ENCODE measurements around the gene IFT43. TPM values are rescaled to one million over a fixed set of nuclear protein-coding genes. Genes with fewer than 3 reads are reported as not detected.

The IFT43 gene
- total RNA-seq (2021; fragmentation: NEBNext Ultra II Directional; extraction: Animal tissue kit (Norgen Biotek cat#: 25700)): 10 to 100 TPM; 27.1 to 33.4 (median 29.3) TPM
- long read RNA-seq, transcript IFT43-202 (9 exons, 833 nt): major isoform, 31 of 55 reads
- long read RNA-seq, partial matches to known transcripts: 6 of 55 reads
- long read RNA-seq, other reads (novel, unspliced or antisense): 17 of 55 reads

- DNase-seq: peak; percentile 66
- H3K27me3 Mint-ChIP-seq (ENCODE audit: insufficient read depth): no peaks in the 10 kb centered on the region
- H3K4me1 Mint-ChIP-seq (ENCODE audit: low read depth): peaks cover 37% of the 10 kb centered on the region
- peak within 1 kb of the TSS; percentile 98 for H3K4me3 Mint-ChIP-seq
- H3K36me3 Mint-ChIP-seq (ENCODE audit: low read depth): peaks cover 6% of the 10 kb centered on the region; the same call in 1 of the 2 replicates
- H3K27ac Mint-ChIP-seq: peak within 1 kb of the TSS; percentile 86
- TF ChIP-seq CTCF (IDR thresholded peaks at IDR 0.05): no peak
- no peaks in the 10 kb centered on the region for H3K9me3 Mint-ChIP-seq
Measured at GRCh38 chr14:75985618-75986438, at the start of gene IFT43. IFT43 (plus strand) TSS chr14:75985763; CDS start chr14:75985787, 24 bp downstream.

DNA sequence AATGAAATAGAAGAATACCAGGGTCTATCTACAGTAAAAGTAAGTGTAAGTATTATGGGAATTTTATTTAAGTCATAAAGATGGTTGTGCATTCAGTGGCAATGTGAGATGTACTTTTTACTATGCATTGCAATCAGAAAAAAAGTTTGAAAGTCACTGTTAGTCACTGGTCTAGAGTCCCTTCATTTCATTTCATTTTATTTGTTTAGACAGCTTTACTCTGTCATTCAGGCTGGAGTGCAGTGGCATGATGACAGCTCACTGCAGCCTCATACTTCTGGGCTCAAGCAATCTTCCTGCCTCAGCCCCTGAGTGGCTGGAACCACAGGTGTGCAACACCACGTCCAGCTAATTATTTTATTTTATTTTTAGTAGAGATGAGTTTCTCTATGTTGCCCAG is 46.4 kb upstream of the IFT43 start:
- H3K27ac Mint-ChIP-seq: no peak overlapping the region
- peaks cover 11% of the 10 kb centered on the region; the same call in 1 of the 2 replicates for H3K36me3 Mint-ChIP-seq (ENCODE audit: low read depth)
- peaks cover 6% of the 10 kb centered on the region for H3K4me1 Mint-ChIP-seq (ENCODE audit: low read depth)
- no peaks in the 10 kb centered on the region for H3K9me3 Mint-ChIP-seq
- no peak overlapping the region for H3K4me3 Mint-ChIP-seq
- TF ChIP-seq CTCF (IDR thresholded peaks at IDR 0.05): no peak
- no peaks in the 10 kb centered on the region; the same call in 1 of the 2 replicates for H3K27me3 Mint-ChIP-seq (ENCODE audit: insufficient read depth)
- no peak for DNase-seq

GRCh38 chr14:75941030-75941429 is 44.5 kb upstream of the IFT43 start:
- no peaks in the 10 kb centered on the region; the same call in 1 of the 2 replicates for H3K27me3 Mint-ChIP-seq (ENCODE audit: insufficient read depth)
- no peak overlapping the region for H3K4me3 Mint-ChIP-seq
- H3K4me1 Mint-ChIP-seq (ENCODE audit: low read depth): peaks cover 6% of the 10 kb centered on the region
- H3K27ac Mint-ChIP-seq: no peak overlapping the region
- no peak for TF ChIP-seq CTCF (IDR thresholded peaks at IDR 0.05)
- no peaks in the 10 kb centered on the region for H3K9me3 Mint-ChIP-seq
- peaks cover 14% of the 10 kb centered on the region; the same call in 1 of the 2 replicates for H3K36me3 Mint-ChIP-seq (ENCODE audit: low read depth)
- DNase-seq: peak; percentile 3

- peaks cover 6% of the 10 kb centered on the region for H3K4me1 Mint-ChIP-seq (ENCODE audit: low read depth)
- H3K9me3 Mint-ChIP-seq: no peaks in the 10 kb centered on the region
- H3K4me3 Mint-ChIP-seq: no peak overlapping the region
- H3K27ac Mint-ChIP-seq: no peak overlapping the region
- TF ChIP-seq CTCF (IDR thresholded peaks at IDR 0.05): no peak
- peaks cover 14% of the 10 kb centered on the region; the same call in 1 of the 2 replicates for H3K36me3 Mint-ChIP-seq (ENCODE audit: low read depth)
- no peak for DNase-seq
- H3K27me3 Mint-ChIP-seq (ENCODE audit: insufficient read depth): no peaks in the 10 kb centered on the region; the same call in 1 of the 2 replicates
Measured at GRCh38 chr14:75944607-75945241, 40.8 kb upstream of the IFT43 start.

DNA sequence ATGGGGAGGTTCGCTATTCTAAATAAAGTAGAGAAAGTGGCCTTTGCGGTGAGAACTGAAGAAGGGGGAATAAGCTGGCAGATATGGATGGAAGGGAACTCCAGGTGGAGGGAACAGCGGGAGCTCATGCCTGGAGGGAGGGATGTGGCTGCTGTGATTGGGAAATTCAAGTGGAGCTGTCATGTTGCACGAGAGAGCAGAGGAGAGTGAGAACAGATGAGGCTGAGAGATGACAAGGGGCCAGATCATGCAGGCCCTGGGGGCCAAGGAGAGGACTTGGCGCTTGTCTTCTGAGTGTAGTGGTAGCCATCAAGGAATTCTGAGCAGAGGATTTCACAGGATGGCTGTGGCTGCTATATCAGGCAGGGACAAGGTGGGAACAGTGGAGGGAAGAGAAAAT is 38.8 kb upstream of the IFT43 start:
- Mint-ChIP-seq H3K36me3 (ENCODE audit: low read depth) (peaks cover 16% of the 10 kb centered on the region; the same call in 1 of the 2 replicates), H3K9me3 (no peaks in the 10 kb centered on the region), H3K4me1 (ENCODE audit: low read depth) (no peaks in the 10 kb centered on the region), H3K4me3 (no peak overlapping the region), H3K27ac (no peak overlapping the region), H3K27me3 (ENCODE audit: insufficient read depth) (no peaks in the 10 kb centered on the region; the same call in 1 of the 2 replicates)
- DNase-seq: no peak
- TF ChIP-seq CTCF (IDR thresholded peaks at IDR 0.05): no peak
